ENCODE results near the gene RNU5D-1. TPM values are rescaled to one million over a fixed set of nuclear protein-coding genes. Genes with fewer than 3 reads are reported as not detected.

The RNU5D-1 gene
- total and polyA plus RNA-seq, 2 of the 13 experiments (the other 11 are each of a cell fraction or from before 2014, with no cell fraction given), result 165 TPM; not detected in 1

DNA sequence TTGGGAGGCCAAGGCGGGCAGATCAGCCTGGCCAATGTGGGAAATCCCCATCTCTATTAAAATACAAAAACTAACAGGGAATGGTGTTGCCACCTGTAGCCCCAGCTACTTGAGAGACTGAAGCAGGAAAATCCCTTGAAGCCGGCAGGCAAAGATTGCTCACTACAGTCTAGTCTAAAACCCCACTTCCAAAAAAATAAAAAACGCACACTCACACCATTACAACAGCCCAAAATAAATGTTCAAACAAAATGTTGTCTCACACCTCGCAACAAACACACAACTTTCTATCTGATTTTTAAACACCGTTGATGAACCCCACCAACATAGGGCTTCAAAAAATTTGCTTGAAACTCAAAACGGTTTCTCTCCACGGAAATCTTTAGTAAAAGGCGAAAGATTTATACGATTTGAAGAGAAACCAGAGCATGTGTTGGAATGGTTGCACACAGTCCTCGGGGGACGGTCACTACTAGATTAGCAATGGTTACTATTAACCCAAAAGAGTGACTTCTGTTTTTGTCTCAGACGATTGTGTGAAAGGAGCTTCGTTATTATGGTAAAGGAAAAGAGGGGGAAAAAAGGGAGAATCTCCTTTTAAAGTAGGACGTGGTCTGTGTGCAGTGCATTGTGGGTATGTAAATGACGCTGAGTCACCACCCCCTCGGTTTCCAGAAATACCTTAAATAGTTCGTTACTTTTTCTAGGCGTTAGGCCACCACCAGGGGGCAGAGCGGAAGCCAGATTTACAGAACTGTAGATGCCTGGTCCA, at the start of gene RNU5D-1 (continued):
- TF ChIP-seq, protein P1, sequence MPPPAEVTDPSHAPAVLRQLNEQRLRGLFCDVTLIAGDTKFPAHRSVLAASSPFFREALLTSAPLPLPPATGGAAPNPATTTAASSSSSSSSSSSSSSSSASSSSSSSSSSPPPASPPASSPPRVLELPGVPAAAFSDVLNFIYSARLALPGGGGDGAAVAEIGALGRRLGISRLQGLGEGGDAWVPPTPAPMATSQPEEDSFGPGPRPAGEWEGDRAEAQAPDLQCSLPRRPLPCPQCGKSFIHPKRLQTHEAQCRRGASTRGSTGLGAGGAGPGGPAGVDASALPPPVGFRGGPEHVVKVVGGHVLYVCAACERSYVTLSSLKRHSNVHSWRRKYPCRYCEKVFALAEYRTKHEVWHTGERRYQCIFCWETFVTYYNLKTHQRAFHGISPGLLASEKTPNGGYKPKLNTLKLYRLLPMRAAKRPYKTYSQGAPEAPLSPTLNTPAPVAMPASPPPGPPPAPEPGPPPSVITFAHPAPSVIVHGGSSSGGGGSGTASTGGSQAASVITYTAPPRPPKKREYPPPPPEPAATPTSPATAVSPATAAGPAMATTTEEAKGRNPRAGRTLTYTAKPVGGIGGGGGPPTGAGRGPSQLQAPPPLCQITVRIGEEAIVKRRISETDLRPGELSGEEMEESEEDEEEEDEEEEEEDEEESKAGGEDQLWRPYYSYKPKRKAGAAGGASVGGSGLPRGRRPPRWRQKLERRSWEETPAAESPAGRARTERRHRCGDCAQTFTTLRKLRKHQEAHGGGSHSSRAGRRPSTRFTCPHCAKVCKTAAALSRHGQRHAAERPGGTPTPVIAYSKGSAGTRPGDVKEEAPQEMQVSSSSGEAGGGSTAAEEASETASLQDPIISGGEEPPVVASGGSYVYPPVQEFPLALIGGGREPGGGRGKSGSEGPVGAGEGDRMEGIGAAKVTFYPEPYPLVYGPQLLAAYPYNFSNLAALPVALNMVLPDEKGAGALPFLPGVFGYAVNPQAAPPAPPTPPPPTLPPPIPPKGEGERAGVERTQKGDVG (CRISPR knock-in tag; IDR thresholded peaks at IDR 0.05; ENCODE audit: borderline replicate concordance), result no peak
- no peak for TF ChIP-seq MBNL3 (CRISPR knock-in tag; conservative IDR thresholded peaks at IDR 0.05)
- TF ChIP-seq, protein P2, sequence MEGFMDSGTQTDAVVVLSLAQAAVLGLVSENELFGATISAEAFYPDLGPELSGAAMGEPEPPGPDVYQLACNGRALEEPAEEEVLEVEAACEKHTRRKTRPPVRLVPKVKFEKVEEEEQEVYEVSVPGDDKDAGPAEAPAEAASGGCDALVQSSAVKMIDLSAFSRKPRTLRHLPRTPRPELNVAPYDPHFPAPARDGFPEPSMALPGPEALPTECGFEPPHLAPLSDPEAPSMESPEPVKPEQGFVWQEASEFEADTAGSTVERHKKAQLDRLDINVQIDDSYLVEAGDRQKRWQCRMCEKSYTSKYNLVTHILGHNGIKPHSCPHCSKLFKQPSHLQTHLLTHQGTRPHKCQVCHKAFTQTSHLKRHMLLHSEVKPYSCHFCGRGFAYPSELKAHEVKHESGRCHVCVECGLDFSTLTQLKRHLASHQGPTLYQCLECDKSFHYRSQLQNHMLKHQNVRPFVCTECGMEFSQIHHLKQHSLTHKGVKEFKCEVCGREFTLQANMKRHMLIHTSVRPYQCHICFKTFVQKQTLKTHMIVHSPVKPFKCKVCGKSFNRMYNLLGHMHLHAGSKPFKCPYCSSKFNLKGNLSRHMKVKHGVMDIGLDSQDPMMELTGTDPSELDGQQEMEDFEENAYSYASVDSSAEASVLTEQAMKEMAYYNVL (CRISPR knock-in tag; IDR thresholded peaks at IDR 0.05; ENCODE audit: borderline replicate concordance), result no peak
- no peak for TF ChIP-seq ZNF766 (CRISPR knock-in tag; IDR thresholded peaks at IDR 0.05; ENCODE audit: borderline replicate concordance)
- no peak for TF ChIP-seq RARG (CRISPR knock-in tag; IDR thresholded peaks at IDR 0.05; ENCODE audit: low read depth)
- TF ChIP-seq KLF13 (CRISPR knock-in tag; IDR thresholded peaks at IDR 0.05), result no peak
- no peak for TF ChIP-seq CHD4 (IDR thresholded peaks at IDR 0.05; ENCODE audit: borderline replicate concordance, low read length)
- TF ChIP-seq POLR2AphosphoS5 (IDR thresholded peaks at IDR 0.05; ENCODE audit: low read depth, low read length), result peak; percentile 100
- TF ChIP-seq BRF2 (CRISPR knock-in tag; IDR thresholded peaks at IDR 0.05), result no peak
- no peak for TF ChIP-seq IRX3 (CRISPR knock-in tag; IDR thresholded peaks at IDR 0.05; ENCODE audit: borderline replicate concordance, low read depth)
- TF ChIP-seq, protein P3, sequence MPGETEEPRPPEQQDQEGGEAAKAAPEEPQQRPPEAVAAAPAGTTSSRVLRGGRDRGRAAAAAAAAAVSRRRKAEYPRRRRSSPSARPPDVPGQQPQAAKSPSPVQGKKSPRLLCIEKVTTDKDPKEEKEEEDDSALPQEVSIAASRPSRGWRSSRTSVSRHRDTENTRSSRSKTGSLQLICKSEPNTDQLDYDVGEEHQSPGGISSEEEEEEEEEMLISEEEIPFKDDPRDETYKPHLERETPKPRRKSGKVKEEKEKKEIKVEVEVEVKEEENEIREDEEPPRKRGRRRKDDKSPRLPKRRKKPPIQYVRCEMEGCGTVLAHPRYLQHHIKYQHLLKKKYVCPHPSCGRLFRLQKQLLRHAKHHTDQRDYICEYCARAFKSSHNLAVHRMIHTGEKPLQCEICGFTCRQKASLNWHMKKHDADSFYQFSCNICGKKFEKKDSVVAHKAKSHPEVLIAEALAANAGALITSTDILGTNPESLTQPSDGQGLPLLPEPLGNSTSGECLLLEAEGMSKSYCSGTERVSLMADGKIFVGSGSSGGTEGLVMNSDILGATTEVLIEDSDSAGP (CRISPR knock-in tag; IDR thresholded peaks at IDR 0.05; ENCODE audit: borderline replicate concordance), result no peak
- peak; percentile 31; the same call in 1 of the 2 replicates for TF ChIP-seq ELF1 (CRISPR knock-in tag; IDR thresholded peaks at IDR 0.05)
- TF ChIP-seq ZNF121 (CRISPR knock-in tag; IDR thresholded peaks at IDR 0.05), result no peak
- no peak for TF ChIP-seq DMAP1 (CRISPR knock-in tag; IDR thresholded peaks at IDR 0.05)
- peak; percentile 72 for TF ChIP-seq ZNF614 (CRISPR knock-in tag; IDR thresholded peaks at IDR 0.05; ENCODE audit: borderline replicate concordance)
- TF ChIP-seq ZNF256 (CRISPR knock-in tag; conservative IDR thresholded peaks at IDR 0.05), result 0 out of 2 replicates have a peak, but pooled peaks have one; percentile 10
- no peak for TF ChIP-seq ZNF678 (CRISPR knock-in tag; IDR thresholded peaks at IDR 0.05)
- TF ChIP-seq ZNF547 (CRISPR knock-in tag; IDR thresholded peaks at IDR 0.05), result peak; percentile 45; the same call in 1 of the 2 replicates
- TF ChIP-seq NFYC (CRISPR knock-in tag; IDR thresholded peaks at IDR 0.05), result peak; percentile 19; the same call in 1 of the 2 replicates
- no peak for TF ChIP-seq HBP1 (CRISPR knock-in tag; IDR thresholded peaks at IDR 0.05; ENCODE audit: low read depth)

Measured in HepG2 (cell line).